Coronary artery (tissue), 2 donors: ENCODE results near the gene ALDOB.
A peak's percentile ranks its signal among the peaks of the same experiment; 100 is the strongest.

Source experiments
- DNase-seq: peaks from one replicate; pipeline ENCODE4 v3.0.0-alpha.2; 2017; ENCODE audit warnings: low spot score
- H3K27ac ChIP-seq, 2 donors: fragments of 200-600 bp; sonication (generic); one replicate each; pipeline ENCODE4 v1.5.1; 2016 to 2019
- H3K4me3 ChIP-seq: fragments of 200-600 bp; sonication (generic); 2 replicates; pipeline ENCODE4 v1.5.1; 2016; ENCODE audit warnings: mild to moderate bottlenecking, moderate library complexity
- TF ChIP-seq, protein P1 (sequence below): fragments of 200-600 bp; sonication (generic); IDR thresholded peaks from one replicate; pipeline ENCODE4 v1.5.1; 2019; ENCODE audit warnings: antibody characterized with exemption

Gene ALDOB

DNA sequence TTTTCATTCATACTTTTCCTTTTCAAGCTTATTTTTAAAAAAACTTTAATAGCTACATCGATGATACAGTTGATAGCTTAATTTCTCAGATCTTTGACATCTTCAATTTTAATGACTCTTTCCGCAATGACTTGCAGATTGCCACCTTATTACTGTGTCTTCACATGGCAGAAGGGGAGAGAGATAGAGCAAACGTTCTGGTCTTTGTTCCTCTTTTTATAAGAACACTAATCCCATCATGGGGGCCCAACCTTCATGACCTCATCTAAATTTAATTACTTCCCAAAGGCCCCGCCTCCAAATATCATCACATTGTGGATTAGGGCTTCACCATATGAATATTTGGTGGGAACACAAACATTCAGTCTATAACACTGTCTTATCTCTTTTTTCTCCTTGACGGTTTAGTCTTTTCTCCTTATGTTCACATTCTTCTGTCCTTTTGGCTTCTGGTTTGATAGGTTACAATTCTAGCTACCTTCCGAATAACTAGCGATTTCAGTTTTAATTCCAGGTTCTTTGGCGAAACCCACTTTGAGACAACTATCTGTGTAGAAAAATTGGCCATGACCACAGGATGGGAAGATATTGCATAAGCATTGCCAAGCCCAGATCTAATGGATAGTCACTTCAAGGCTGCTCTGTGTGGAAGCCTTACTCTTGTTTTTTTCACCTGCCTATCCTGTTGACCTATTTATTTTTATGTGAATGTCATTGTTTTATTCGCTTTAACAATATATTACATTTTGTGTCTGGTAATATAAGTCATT, 31.9 kb downstream of the ALDOB start:
- Histone ChIP-seq H3K27ac (no peak overlapping the region), H3K4me3 (peak overlapping the region; percentile 4)
- TF ChIP-seq, protein P1, sequence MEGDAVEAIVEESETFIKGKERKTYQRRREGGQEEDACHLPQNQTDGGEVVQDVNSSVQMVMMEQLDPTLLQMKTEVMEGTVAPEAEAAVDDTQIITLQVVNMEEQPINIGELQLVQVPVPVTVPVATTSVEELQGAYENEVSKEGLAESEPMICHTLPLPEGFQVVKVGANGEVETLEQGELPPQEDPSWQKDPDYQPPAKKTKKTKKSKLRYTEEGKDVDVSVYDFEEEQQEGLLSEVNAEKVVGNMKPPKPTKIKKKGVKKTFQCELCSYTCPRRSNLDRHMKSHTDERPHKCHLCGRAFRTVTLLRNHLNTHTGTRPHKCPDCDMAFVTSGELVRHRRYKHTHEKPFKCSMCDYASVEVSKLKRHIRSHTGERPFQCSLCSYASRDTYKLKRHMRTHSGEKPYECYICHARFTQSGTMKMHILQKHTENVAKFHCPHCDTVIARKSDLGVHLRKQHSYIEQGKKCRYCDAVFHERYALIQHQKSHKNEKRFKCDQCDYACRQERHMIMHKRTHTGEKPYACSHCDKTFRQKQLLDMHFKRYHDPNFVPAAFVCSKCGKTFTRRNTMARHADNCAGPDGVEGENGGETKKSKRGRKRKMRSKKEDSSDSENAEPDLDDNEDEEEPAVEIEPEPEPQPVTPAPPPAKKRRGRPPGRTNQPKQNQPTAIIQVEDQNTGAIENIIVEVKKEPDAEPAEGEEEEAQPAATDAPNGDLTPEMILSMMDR, result no peak
- DNase-seq, result no peak

- Histone ChIP-seq H3K4me3 (peak overlapping the region; percentile 92), H3K27ac (no peak overlapping the region)
- DNase-seq, result no peak
- TF ChIP-seq, protein P1, result no peak
Observed at GRCh38 chr9:101400120-101400519, 35.5 kb downstream of the ALDOB start.

DNA sequence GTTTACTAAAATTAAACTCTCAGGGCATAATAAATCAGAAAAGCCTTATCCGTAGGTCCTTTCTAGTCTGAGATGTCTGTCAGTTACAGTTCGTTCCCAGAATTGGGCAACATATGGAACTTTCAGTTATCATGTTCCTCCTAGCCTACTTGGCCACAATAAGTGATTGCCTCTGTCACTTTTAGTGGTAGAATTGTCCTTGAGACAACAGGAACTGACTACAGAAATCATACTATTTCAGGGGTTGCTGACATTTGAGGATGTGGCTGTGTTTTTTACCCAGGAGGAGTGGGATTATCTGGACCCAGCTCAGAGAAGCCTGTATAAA, 36.0 kb downstream of the ALDOB start:
- peak overlapping the region; percentile 92 for H3K4me3 ChIP-seq
- peak overlapping the region in 1 of 2 donors; percentile 94 for H3K27ac ChIP-seq
- no peak for DNase-seq
- TF ChIP-seq, protein P1, result no peak

DNA sequence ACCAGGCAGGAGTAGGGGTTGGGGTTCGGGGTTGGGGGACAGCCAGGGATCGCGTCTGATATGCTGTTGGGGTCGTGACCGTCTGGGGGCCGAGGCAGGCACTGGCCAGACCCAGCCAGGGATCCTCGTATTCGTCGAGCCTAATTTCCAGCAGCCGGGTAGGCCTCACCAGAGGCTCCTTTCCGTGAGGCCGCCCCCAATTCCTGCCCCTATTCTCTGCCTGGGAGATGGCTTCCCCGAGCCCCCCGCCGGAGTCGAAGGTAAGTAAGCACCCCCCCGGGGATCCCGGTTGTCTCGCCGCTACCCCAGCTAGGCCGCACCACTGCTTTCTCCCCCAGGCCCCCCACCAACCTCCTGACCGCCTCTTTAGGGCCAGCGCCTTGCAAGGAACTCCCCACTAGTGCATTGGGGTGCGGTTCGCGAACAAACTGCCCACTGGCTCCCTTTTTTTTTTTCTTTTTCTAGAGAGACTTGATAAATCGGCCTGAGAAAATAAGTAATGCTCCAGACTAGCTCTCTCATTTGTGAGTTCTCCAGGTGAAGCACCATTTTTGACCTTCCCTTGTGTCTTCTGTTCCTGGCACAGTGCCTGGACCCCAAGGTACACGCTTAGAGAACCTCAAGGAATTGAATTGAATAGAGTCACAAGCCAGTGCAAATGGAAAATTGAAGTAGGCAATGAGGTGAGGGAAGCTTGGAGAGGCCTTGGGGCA, 36.5 kb downstream of the ALDOB start:
- TF ChIP-seq, protein P1, result no peak
- peak overlapping the region; percentile 75 to 94 for H3K27ac ChIP-seq
- DNase-seq, result no peak
- H3K4me3 ChIP-seq, result peak overlapping the region; percentile 92

DNA sequence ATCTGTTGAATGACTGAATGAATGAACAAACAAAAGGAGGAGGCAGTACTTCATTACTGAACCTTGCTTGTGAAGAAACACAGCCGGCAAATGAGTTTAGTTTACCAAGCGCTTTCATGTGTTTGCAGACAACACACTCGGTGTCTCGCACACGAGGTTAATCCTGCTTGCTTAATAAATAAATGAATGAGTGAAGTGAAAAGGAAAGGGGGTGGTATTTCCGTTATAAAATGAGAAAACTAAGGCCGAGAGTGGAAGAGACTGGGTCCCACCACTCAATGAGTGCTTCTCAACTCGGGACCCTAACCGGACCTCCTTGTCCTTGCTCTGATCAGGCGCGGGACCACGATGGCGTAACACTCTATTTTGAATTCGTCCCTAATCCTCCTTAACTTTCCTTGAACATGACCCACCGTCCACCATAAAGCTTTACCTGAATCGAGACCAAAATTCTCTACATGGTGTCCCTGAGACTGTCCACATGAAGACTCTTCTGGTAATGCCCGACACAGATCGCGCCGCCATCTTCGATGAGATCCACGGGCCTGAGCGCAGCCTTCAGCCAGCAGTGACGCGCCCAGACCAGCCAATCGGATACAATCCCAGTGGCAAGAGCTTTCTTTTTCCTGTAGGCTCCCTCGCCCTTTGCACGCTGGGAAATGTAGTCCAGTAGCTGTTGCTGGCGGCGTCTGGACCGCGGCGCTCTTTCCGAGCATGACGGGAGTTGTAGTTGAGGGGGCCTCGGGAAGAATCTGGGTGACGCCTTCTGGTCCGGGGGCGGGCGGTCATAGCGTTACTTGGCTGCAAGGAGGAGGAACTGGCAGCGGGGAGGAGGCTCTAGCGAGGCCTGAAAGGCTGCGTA, 37.3 kb downstream of the ALDOB start, which contains the start of the genes MRPL50 and ZNF189:
Gene MRPL50 (minus strand): TSS at position 551 of the 862 bp plus-strand sequence. CDS start 26 bp downstream, at position 525.
Gene ZNF189 (plus strand): TSS at position 784 of the 862 bp plus-strand sequence. CDS start 306 bp downstream, outside the sequence.
- DNase-seq, result peak; percentile 99
- Histone ChIP-seq H3K4me3 (peak within 1 kb of the TSS; percentile 92), H3K27ac (peak within 1 kb of the TSS; percentile 79 to 94)
- TF ChIP-seq, protein P1, result no peak

- no peak for DNase-seq
- TF ChIP-seq, protein P1, result no peak
- Histone ChIP-seq H3K27ac (peak overlapping the region; percentile 79 to 94), H3K4me3 (peak overlapping the region; percentile 92)
Observed at GRCh38 chr9:101397746-101398067, 37.9 kb downstream of the ALDOB start.
